DMS53 (cell line): Measurements from ENCODE around the gene POLR3B.
A peak's percentile ranks its signal among the peaks of the same experiment; 100 is the strongest.
"Not testable (repeated sequence)": the region's sequence is repeated elsewhere in the genome, so short reads cannot be mapped to it uniquely, and the experiment has no call there.

Experiments
- DNase-seq: peaks from one replicate; lab custom pipeline; 2025; lab: John Stamatoyannopoulos, UW

The POLR3B gene

DNA sequence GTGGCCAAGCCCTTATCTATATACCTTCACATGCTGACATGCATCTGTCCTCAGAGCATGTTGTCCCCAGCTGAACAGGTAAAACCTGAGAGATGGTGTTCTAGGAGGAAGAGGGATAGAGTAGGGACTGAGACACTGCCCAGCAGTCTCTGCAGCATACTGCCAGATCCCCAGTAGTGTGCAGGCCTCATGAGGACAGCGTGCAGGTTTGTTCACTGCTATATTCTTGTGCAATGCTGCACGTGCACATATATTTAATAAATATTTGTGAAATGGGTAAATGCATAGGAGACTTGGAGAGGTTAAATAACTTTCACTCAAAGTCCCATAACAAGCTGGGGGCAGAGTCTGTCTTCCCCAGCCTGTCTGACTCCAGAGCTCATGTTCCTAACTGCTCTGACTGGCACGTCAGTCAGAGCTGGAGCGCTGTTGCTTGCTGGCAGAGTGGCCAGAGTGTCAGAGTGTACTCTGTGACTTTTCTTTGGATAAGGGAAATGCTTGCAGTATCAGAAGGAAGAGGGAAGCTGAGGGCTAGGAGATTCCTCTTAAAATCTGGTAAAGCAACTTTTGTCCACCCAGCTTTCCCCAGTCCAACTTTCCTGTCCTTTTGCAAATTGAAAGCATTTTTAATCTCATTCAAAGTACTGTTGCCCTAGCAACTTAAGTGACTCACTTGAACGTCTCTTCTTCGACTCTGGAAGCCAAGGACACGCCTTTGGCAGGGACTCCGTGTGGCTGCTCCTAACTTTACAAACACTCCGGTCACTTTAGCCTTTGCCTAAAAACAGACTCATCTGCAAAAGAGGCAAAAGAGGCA is 14.9 kb upstream of the POLR3B start:
- no peak for DNase-seq

DNA sequence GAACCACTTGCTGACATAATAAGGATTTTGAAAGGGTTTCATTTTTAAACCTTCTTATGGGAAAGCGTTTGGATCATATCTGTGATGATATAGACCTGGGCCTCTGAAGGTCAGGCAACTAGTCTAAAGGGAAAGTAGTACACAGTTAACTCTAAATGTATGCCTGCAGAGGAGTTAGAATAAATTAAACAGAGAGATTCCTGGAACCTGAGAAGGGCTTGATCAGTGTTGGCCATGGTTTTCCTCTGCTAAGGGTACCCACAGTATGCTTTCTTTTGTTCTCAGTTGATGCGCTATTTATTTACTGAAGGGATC is 14.4 kb upstream of the POLR3B start:
- no peak for DNase-seq

- no peak for DNase-seq
Observed at GRCh38 chr12:106344131-106344530, 13.4 kb upstream of the POLR3B start.

DNA sequence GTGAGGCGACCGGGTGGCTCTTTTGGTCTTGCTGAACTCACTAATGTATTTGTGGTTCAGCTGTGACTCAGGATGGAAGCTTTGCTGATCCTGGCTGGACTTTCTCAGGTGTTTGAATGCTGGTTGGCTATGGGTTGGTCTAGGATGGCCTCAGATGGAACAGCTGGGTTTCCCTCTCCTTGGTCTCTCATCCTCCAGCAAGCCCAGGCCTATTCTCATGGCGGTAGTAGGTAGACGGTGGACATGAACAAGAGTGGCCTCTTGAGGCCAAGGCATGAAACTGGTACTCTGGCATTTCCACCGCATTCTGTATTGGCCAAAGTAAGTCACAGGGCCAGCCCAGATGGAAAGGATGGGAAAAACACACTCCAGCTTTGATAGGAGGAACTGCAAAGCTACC is 11.8 kb upstream of the POLR3B start:
- DNase-seq: peak; percentile 84

DNA sequence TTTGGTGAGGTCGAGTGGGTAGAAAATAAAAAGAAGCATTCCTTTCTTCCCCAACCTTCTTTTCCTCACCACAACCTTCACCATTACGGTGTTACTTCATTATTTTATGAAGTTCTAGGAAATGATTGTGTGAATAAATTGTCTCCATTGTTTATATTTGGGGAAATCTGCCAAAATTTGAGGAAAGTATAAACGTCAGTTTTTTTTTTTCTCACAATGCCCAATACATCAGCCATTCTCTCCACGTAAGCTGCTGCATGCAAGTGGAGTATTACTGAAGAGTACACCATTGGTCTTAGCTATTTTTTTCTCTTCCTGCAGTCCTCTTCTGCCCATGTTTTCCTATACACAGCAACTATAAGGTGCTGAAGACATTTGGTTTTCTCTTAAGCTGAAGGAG is 9.1 kb upstream of the POLR3B start:
- DNase-seq: no peak

- no peak for DNase-seq
Observed at GRCh38 chr12:106353175-106353574, 4.4 kb upstream of the POLR3B start.

DNA sequence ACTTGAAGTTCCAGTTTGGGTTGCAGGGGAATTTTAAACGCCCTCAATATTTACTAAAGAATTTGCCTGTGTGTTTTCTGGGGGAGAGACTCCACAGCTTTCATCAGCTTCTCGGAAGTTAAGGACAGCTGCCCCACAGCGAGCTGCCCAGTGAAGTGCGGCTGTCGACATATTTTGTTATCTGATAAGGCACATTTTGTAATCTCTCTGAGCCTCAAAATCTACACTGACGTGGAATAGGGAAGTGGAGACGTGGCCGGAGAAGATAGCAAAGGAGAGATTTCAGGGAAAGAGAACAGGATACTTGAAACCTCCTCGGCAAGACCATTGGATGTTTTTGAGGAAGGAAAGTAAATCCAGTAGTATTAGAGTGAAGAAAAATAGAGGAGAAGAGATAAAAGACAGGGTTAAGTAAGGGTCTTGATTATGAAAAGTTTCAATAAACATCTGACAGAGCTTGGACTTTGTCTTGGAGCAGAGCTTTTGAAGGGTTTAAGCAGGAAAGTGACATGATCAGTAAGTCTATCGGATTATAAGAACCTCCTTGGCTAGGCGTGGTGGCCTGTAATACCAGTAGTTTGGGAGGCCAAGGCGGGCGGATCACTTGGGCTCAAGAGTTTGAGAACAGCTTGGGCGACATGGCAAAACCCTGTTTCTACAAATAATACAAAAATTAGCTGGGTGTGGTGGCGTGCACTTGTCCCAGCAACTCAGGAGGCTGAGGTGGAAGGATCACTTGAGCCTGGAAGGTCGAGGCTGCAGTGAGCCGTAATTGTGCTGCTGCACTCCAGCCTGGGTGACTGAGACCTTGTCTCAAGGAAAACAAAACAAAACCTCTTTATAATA is 1.1 kb downstream of the POLR3B start:
- peak; percentile 77 for DNase-seq

- no peak for DNase-seq
Observed at GRCh38 chr12:106359646-106360399, 2.3 kb downstream of the POLR3B start.

DNA sequence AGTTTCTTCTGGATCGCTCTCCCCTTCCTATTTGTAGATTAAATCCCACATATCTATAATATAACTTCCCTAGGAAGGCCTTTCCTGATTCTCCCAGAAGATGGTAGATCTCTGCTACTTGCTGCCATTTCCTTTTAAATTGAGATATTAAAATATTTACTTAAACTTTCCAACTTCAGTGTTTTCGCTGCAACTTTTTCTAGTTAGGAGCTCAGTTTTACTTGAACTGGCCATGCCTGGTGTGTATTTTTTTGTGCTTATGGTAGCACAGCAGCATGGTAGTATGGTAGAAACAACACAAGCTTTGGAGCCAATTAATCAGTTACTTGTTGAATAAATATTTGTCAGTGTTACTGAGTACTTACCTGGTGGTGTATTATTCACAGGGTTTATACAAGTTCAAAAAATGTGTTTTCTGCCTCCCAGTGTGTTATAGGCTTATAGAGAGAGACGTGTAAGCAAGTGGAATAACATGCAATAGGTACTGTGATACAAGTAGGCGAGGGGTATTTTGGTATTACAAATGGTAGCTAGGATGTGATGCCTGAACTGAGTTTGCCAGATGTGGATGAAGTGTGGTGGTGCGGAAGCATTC is 2.9 kb downstream of the POLR3B start:
- DNase-seq: no peak

- DNase-seq: no peak
Observed at GRCh38 chr12:106362971-106363370, 5.4 kb downstream of the POLR3B start.

DNA sequence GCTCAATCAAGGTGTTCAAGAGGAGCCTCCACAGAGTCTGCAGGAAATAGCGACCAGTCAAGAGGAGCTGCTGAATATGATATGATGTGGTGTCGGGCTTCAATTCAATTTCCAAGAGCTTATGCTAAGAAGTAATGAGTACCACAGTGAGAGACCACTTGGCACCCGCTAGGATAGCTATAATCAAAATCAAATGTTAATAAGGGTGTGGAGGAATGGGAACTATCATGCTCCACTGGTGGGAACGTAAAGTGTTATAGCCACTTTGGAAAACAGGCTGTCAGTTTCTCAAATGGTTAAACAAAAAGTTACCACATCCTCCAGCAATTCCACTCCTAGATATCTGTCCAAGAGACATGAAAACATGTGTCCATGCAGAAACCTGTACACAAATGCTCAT is 6.7 kb downstream of the POLR3B start:
- DNase-seq: no peak

- peak; percentile 68 for DNase-seq
Observed at GRCh38 chr12:106369624-106370346, 12.2 kb downstream of the POLR3B start.

GRCh38 chr12:106378788-106379187 is 21.2 kb downstream of the POLR3B start:
- DNase-seq: no peak

DNA sequence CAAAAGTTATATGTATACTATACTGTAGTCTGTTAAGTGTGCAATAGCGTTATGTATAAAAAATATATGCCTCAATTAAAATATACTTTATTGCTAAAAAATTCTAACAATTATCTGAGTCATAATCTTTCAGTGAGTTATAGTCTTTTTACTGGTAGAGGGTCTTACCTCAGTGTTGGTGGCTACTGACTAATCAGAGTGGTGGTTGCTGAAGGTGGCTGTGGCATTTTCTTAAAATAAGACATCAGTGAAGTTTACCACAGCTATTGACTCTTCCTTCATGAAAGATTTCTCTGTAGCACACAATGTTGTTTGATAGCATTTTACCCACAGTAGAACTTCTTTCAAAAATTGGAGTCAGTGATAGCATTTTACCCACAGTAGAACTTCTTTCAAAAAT is 23.4 kb downstream of the POLR3B start:
- no peak for DNase-seq

GRCh38 chr12:106381866-106382265 is 24.3 kb downstream of the POLR3B start:
- DNase-seq: not testable (repeated sequence)

DNA sequence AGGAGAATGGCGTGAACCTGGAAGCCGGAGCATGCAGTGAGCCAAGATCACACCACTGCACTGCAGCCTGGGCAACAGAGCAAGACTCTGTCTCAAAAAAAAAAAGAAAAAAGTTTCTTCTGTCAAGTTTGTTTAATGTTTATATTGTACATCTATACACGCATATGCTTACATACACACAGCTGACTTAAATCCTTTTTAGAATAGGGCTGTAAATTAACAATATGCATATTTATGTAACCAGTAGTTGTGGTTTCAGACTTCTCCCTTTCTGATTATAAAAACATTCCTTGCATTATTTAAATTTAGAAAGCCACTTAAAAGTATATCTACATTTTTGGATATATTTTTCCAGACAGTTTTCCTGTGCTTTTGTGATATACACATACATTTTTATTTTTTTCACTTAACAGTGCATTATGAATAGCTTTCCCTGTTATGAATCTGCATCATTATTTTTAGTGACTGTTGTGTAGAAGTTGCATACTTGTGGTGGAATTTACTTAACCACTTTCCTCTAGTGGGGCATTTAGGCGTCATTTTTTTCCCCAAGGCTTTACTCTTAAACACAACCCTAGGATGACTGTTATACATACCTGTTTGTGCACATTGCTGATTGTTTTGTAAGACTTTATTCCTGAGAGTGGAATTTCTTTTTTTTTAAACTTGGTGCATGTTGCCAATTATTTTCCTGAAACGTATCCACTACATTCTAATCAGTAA is 29.4 kb downstream of the POLR3B start:
- DNase-seq: no peak

- DNase-seq: no peak
Observed at GRCh38 chr12:106387848-106388377, 30.4 kb downstream of the POLR3B start.

GRCh38 chr12:106389151-106389550 is 31.6 kb downstream of the POLR3B start:
- DNase-seq: no peak

DNA sequence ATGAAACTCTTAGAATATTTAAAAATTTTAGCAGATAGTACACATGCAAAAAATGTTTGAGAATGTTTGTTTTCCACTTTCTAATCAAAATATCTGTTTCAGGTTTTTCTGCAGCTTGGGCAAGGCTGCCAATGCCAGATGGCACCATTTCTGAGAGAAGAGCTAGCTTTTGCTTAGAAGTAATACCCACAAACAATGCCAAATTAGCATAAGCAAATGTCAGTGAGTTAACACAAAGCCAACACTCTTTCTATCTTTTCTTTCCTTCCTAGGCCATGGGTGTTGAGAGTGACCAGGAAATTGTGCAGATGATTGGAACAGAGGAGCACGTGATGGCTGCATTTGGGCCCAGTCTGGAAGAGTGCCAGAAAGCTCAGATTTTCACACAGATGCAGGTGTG is 35.2 kb downstream of the POLR3B start:
- DNase-seq: no peak

DNA sequence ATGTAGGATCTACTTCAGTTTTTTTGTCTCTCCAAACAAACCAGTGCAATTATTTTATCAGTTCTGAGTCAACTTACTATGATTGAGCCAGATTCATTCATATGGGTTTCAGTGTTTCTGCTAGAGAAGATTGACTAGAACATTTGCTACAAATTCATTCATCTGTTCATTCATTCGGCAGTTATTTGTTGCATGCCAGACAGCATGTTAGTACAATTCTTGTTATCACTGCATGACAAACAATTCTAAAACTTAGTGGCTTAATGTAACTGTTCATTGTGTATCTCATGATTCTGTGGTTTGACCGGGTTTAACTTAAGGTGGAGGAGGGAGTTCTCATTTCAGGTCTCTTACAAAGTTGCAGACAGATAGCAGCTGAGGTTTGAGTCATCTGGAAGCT is 52.3 kb downstream of the POLR3B start:
- no peak for DNase-seq

DNA sequence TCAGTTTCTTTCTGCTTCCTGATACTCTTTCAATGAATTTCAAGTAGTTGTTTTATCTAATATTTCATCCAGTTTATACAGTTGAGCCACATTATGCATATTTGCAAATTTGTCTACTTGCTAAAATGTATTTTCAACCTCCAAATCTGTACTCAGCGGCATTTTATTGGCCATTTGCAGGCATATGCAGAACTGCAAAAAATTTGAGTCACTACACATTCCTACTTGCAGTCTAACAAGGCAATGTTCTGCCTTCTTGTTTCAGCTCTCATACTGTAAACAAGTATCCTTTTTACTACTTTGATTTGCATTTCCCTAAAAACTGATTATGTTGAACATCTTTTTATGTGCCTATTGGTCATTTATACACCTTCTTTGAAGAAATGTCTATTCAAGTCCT is 55.0 kb downstream of the POLR3B start:
- DNase-seq: no peak
